HG03571 (cell line): ENCODE measurements around the gene DISC1.
"Not testable (repeated sequence)": the region's sequence is repeated elsewhere in the genome, so short reads cannot be mapped to it uniquely, and the experiment has no call there.

Source experiments
- ATAC-seq: cut with Tn5 transposase; IDR thresholded peaks from one replicate; pipeline ENCODE4 v1.9.1; 2021; ENCODE audit not compliant: unreplicated experiment

DISC1 gene

DNA sequence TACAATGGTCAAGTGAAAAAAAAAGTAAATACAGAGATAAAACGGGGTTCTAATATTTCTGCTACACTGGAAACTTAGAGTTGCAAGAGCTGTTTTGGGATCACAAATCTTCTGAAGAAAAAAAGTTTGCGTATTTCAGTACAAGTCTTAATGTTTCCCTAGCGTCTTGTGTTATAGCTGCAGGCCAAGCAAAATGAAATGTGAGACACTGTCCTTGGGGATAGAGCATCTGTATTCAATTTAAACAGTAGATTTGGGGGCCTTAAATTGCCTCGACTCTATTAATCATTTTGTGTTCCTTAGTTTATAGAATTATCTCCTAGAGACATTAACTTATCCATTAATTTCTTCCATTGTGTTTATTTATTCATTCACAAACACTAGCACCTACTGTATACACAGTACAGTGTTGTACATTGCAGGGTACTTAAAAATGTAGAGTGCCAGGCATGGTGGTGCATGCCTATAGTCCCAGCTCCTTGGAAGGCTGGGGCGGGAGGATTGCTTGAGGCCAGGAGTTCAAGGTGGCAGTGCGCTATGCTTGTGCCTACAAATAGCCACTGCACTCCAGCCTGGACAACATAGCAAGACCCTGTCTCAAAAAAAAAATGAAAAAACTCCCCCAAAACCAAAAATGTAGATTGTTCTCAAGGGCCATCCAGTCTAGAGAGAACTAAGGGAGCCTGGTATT is 7.9 kb downstream of the DISC1 start:
- ATAC-seq, result no peak

DNA sequence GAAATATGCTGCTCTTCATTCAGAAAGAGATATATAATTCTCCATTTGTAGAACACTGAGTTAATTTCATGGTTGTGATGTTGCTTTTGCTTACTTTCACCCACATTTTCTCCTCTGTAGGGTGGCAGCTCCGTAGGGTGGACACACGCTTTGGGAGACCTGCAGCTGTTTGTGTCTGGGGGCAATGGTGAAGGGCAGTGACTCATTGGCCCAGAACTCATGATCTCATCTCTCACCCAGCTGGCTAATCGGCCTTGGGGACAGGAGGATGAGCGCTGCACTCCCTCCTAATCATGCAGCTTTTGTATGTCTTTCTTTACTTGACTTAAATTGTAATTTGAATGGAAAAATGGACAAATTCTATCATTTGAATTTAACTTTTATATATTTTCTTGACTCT is 9.6 kb downstream of the DISC1 start:
- no peak for ATAC-seq

DNA sequence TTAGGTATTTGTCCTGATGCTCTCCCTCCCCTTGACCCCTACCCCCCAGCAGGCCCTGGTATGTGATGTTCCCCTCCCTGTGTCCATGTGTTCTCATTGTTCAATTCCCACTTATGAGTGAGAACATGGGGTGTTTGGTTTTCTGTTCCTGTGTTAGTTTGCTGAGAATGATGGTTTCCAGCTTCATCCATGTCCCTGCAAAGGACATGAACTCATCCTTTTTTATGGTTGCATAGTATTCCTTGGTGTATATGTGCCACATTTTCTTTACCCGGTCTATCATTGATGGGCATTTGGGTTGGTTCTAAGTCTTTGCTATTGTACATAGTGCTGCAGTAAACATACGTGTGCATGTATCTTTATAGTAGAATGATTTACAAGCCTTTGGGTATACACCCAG is 10.3 kb downstream of the DISC1 start:
- not testable (repeated sequence) for ATAC-seq

DNA sequence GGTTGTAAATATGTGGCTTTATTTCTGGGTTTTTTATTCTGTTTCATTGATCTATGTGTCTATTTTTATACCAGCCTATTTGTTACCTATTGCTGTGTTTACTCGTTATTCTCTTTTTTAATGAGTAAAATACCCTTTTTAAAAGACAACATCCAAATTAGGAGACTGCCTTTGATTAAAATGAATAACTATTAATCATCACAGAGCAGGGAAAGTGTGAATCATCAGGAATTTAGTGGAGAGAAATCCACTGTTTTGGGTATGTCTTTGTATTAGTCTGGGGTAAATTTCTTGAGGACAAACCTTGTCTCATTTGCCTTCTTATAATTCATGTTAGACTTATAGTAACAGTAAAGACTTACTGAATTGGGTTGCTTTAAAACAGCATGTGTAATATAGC is 12.1 kb downstream of the DISC1 start:
- no peak for ATAC-seq

DNA sequence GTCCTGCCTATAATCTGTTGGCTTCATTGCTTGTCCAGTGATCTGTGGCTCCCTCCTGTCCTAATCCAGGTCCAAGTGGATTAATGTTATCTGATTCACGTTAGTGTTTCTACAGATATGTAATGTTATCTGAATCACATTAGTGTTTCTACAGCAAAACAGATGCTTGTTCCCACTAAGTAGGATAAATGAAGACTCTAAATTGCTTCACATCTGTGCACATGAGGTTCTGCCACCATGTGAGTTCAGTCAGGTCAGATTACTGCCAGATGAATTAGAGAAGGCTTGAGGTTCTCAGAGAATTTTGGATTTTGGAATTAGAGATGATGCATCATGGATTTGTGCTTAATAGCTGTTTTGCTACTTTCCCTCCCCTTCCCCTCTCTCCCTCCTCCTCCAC is 13.2 kb downstream of the DISC1 start:
- no peak for ATAC-seq

DNA sequence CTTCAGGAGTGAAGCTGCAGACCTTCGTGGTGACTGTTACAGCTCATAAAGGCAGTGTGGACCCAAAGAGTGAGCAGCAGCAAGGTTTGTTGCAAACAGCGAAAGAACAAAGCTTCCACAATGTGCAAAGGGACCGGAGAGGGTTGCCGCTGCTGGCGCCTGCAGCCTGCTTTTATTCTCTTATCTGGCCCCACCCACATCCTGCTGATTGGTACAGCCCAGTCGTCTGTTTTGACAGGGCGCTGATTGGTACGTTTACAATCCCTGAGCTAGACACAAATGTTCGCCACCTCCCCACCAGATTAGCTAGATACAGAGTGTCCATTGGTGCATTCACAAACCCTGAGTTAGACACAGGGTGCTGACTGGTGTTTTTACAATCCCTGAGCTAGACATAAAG is 14.9 kb downstream of the DISC1 start:
- ATAC-seq, result not testable (repeated sequence)

DNA sequence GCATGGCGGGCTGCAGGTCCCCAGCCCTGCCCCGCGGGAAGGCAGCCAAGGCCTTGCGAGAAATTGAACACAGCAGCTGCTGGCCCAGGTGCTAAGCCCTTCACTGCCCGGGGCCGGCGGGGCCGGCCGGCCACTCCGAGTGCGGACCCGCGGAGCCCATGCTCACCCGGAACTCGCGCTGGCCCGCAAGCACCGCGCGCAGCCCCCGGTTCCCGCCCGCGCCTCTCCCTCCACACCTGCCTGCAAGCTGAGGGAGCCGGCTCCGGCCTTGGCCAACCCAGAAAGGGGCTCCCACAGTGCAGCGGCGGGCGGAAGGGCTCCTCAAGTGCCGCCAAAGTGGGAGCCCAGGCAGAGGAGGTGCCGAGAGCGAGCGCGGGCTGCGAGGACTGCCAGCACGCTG is 15.5 kb downstream of the DISC1 start:
- not testable (repeated sequence) for ATAC-seq

DNA sequence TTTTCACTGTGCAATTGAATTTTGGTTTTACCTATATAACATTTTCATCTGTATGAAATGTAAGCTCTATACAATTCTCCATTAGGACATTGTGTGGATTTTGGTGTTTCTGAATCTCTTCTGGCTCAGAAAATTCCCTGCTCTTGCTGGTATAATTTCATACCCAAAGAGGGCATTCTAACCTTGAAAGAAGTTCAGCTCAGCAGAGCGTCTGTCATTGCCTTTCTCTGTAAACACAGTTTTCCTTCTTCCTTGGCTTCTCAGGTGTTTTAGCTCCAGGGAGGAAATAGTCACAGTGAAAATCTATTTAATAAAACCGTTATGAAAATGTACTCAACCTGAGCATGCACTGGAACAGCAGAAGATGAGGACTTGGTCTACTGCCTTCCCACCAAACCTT is 16.0 kb downstream of the DISC1 start:
- ATAC-seq, result no peak

DNA sequence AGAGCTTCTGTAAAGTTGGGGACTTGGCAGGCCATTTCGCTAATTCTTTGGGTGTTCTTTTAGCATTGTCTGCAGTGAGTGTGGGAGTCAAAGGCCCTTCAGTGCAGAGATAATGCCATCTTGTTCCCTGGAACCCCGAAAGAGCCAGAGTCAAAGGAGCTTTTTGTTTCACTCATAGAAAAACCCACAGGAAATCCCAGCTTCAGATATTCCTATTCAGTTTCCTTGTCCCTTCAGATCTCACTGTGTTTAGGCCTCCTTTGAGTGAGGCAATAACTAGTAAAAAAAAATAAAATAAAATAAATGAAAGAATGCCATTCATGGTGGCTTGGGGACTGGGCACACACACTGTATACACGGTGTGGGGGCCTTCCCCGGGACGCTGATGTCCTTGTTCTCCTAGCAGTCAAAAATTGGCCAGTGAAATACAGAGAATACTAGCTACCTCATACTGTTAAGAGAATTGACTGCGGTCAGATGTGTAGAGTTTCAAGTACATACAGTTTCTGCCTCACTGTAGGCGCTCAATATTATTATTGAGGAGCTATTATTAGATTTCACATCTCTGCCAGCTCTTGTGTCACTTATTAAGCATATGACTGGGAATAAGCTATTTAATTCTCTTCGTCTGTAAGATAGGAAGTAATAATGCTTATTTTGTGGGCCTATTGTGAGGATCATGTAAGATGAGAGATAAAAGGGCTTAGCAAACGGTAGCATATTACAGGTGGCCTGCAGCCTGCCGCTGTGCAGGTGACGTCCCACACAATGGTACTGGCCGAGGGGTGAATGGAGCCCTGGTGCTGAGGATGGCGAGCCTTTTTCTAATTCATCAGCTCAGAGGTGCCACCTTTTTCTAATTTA is 16.7 kb downstream of the DISC1 start:
- ATAC-seq, result no peak

DNA sequence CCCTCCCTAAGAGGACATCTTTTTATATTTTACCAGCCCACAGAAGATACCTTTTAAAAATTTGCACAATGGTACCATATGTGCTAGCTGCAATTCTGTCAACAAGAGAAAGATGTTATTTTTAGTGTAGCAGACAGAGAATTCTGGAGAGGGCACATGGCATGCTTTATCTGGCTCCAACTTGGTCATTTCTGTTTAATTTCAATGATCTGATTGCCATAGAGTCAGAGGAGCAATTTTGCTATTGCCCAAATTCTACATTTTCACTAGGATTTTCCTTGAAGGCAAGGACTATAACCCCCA is 17.3 kb downstream of the DISC1 start:
- ATAC-seq, result no peak

DNA sequence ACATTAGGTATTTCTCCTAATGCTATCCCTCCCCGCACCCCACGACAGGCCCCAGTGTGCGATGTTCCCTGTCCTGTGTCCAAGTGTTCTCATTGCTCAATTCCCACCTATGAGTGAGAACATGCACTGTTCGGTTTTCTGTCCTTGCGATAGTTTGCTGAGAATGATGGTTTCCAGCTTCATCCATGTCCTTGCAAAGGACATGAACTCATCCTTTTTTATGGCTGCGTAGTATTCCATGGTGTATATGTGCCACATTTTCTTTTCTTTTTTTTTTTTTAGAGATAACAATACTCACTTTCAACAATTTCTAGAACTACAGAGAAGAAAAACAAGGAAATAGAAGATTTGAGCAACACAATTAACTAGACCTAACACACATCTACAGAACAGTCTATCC is 19.0 kb downstream of the DISC1 start:
- ATAC-seq, result not testable (repeated sequence)

DNA sequence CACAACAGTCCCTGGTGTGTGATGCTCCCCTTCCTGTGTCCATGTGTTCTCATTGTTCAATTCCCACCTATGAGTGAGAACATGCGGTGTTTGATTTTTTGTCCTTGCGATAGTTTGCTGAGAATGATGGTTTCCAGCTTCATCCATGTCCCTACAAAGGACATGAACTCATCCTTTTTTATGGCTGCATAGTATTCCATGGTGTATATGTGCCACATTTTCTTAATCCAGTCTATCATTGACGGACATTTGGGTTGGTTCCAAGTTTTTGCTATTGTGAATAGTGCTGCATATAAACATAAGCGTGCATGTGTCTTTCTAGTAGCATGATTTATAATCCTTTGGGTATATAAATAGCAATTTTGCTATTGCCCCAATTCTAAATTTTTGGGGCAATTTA is 19.6 kb downstream of the DISC1 start:
- ATAC-seq, result not testable (repeated sequence)

DNA sequence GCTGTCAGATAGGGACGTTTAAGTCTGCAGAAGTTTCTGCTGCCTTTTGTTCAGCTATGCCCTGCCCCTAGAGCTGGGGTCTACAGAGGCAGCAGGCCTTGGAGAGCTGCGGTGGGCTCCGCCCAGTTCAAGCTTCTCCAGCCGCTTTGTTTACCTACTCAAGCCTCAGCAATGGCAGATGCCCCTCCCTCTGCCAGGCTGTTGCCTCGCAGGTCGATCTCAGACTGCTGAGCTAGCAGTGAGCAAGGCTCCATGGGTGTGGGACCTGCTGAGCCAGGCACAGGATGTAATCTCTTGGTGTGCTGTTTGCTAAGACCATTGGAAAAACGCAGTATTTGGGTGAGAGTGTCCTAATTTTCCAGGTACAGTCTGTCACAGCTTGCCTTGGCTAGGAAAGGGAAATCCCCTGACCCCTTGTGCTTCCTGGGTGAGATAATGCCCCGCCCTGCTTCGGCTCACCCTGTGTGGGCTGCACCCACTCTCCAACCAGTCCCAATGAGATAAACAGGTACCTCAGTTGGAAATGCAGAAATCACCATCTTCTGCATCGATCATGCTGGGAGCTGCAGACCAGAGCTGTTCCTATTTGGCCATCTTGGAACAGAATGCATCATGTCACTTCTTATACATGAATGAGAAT is 25.2 kb downstream of the DISC1 start:
- not testable (repeated sequence) for ATAC-seq

DNA sequence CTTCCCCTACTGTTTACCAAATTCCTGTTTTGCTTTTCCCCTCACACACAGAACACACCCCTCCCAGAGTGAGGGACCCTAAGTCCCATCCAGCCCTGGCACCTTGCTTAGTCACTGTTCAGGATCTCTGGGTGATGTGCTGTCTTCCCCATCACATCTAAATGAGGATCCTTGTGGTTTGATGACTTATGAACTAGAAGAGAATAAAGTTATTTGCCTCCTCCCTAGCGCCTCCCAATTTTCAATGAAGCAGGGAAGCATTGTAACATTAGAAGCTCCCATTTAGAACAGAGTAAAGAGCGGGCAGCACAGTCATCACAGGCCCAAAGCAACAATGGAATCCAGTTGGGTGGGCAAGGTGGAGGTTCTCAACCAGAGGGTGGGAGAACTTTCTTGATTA is 27.0 kb downstream of the DISC1 start:
- ATAC-seq, result no peak

DNA sequence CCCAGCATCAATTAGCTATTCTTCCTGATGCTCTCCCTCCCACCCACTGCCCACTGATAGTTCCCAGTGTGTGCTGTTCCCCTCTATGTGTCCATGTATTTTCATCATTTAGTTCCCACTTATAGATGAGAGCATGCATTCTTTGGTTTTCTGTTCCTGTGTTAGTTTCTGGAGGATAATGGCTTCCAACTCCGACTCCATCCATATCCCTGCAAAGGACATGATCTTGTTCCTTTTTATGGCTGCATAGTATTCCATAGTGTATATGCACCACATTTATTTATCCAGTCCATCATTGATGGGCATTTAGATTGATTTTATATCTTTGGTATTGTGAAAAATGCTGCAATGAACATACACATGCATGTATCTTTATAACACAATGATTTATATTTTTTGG is 30.2 kb downstream of the DISC1 start:
- no peak for ATAC-seq

DNA sequence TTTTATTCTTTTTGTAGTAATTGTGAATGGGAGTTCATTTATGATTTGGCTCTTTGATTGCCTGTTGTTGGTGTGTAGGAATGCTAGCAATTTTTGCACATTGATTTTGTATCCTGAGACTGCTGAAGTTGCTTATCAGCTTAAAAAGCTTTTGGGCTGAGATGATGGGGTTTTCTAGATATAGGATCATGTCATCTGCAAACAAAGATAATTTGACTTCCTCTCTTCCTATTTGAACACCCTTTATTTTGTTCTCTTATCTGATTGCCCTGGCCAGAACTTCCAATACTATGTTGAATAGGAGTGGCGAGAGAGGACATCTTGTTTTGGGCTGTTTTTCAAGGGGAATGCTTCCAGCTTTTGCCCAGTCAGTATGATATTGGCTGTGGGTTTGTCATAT is 31.6 kb downstream of the DISC1 start:
- not testable (repeated sequence) for ATAC-seq

DNA sequence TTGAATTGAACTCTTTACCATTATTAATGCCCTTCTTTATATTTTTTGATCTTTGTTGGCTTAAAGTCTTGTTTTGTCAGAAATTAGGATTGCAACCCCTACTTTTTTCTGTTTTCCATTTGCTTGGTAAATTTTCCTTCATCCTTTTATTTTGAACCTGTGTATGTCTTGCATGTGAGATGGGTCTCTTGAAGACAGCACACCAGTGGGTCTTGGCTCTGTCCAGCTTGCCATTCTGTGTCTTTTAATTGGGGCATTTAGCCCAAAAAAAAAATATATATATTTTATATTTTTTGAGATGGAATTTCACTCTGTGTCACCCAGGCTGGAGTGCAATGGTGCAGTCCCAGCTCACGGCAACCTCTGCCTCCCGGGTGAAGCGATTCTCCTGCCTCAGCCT is 33.6 kb downstream of the DISC1 start:
- no peak for ATAC-seq

DNA sequence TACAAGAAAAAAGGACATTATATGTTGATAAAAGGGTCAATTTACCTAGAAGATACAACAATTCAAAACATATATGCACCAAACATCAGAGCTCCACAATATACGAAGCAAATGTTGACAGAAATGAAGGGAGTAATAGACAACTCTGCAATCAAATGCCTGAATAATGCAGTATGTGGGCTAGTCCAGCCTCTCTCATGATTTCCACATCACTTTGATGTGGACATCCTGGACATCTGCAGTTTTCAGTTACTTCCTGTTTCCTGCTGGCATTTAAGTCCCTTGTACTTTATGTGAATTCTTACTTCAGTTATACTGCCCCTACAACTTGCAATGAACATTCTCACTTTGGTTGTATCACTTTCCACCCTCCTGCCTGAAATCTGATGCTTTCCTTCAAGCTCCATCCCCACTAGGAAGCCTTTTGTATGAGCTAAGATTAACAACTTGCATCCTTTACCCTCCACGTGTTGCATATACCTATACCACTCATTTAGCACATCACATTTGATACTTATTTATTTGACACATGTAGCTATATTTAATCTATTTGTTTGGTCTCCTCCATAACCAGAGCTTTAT is 36.7 kb downstream of the DISC1 start:
- ATAC-seq, result no peak

DNA sequence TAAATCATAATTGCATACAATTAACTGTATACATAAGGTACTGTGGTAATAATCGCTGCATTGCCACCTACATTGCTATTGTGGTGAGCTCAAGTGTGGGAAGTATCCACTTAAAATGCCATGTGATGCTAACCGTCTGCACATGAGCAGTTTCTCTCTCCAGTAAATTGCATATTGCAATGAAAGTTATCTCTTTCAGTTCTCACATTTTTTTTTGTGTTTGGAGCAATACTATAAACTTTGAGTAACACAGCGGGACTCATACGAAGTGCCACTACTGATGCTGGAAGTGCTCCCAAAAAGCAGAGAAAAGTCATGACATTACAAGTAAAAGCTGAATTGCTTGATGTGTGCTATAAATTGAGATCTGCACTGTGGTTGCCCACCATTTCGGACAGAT is 38.5 kb downstream of the DISC1 start:
- ATAC-seq, result no peak

DNA sequence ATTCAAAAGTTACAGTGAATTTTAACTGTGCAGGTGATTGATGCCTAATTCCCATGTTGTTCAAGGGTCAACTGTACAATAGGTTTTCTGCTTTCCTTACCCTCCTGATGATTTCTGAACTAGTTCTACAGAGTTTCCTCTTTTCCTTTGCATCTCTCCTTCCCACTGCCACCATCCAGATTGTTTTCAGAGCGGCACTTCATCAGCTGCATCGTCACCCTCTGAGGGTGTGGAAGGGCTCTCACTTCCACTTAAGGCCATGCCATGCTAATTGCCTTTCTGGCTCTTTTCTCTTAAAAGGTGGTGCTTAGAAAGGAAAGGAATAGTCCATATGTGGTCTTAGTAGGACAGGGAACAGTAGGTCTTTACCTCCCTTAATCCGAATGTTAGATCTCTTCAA is 39.1 kb downstream of the DISC1 start:
- ATAC-seq, result no peak

DNA sequence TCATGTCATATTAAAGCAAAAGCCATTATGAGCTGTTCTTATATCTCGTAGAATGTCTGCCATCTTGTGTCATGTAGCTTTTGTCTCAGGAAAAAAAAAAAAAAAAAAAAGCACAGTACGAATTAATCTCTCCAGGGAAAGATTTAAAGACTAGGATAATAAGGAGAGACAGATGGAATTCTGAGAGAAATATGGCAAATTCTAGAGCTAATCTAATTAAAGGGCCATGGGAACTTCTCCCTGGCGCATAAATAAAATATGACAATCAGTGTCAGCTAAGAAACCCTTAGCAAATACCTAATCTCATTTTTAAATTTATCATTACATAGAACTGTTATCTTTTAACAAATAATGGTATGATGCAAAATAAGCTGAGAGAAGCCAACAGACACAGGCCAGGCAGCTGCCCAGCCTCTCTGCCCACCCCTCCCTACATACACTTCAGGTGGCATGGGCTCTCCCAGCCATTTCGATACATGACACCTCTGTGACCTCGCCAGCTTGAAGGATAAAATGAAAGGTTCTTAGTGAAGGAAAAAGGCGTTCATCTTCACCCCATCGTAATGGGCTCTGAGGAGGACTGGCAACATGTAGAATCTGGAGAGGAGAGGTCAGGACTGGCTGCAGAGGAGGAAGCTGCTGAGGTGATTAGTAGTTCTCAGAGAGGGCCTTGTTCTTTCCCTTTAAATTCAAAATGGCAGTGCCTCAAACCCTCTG is 39.8 kb downstream of the DISC1 start:
- no peak for ATAC-seq
